ENCODE measurements around the gene SOX8.

DNA sequence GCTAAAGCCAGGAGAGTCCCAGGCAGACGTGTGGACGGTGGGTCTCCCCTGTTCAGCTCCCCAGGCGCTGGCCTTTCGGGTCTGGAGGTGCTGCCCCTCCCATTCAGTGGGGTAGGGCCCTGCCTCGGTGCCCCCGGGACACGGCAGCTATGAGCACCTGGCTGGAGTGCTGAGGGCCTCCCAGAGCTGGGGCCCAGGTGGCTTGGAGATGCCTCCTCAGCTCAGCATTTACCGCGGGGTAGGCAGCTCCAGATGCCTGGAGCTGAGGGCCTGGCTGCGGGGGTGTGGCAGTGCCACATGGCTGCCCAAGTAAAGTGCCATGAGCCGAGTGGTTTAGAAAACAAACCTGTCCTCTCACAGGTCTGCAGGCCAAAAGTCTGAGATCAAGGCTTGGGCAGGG, 19.5 kb downstream of the SOX8 start:
- TF ChIP-seq TCF12 (IDR thresholded peaks at IDR 0.05; ENCODE audit: low read depth), result no peak
- TF ChIP-seq FOXM1 (IDR thresholded peaks at IDR 0.05; ENCODE audit: borderline replicate concordance, low read depth), result no peak
- no peak for TF ChIP-seq RAD21 (IDR thresholded peaks at IDR 0.05; ENCODE audit: low read depth)

Data from Ishikawa (cell line).